CD4-positive, alpha-beta T cell treated with Interleukin-6 for 4 hours (primary cell): ENCODE data around the gene ABHD12.
"Not testable (repeated sequence)": the region's sequence is repeated elsewhere in the genome, so short reads cannot be mapped to it uniquely, and the experiment has no call there.

Experiments used
- DNase-seq: peaks from one replicate; pipeline ENCODE4 v3.0.0-alpha.2; 2020; ENCODE audit warnings: mixed read lengths

Gene ABHD12

DNA sequence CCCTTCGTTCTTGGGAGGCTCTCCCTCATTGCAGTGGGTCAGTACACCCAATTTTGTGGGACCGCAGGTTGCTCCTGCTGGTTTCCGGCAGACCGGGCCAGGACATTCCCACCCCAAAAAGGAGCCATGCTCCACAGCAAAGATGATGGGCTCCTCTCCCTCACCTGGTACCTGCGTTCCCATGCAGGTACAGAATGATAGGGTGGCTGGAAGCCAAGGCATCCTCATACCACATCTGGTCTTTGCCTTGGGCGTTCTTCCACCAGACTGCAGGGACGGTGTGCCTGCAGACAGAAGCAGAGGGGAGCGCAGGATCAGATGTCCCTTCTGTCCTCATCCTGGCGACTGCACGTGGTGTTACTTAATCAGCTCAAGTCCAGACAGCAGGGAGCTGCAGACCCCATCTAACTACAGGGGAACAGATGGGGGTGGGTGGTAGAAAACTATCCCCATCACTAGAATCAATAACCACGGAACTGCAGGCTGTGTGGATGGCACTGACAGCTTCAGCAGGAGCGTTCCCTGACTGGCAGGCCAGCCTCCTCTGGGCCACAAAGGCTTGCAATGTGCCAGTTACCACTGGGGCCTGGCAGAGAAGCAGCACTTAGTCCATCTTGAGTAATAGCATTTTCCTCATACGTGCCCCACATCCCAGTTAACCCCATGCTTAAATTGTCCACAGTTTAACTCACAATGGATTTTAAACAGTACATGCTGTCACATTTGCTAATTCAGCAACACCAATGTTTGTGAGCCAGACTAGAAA lies 70.4 kb downstream of the ABHD12 start:
- no peak for DNase-seq

DNA sequence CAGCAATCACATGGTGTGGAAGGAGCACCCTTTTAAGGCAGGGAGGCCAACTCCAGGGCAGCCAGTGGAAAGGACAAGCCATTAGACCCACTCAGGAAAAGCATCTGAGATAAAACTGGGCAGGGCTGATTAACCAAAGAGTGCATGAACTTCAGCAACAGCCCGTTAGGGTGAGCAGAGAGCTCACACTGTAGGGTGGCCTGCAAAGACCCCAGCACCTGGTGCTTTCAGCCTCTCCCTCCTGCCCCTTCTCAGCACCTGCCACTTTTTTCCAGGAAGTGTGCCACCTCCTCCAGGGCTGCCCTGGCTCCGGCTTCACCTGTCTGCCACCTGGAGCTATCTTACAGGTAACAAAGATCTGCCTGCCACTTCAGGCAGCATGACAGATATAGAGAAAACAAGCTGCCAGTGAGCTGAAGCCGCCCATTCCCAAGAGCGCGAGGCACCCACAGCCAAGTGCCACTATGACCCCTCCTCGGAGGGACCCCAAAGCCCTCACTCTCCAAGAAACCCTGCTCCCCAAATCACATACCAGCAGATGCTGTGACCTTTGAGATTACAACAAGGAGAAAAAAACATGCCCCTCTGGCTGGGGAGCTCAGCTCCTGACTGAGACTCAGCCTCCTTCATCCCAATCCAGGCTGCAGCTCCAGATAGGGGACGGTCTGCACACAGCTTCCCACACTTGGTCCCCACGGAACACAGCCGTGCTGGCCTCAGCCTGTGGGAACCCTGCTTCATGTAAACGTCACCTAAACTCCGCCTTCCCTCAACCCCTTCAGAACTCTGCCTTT lies 71.2 kb downstream of the ABHD12 start:
- DNase-seq: no peak

DNA sequence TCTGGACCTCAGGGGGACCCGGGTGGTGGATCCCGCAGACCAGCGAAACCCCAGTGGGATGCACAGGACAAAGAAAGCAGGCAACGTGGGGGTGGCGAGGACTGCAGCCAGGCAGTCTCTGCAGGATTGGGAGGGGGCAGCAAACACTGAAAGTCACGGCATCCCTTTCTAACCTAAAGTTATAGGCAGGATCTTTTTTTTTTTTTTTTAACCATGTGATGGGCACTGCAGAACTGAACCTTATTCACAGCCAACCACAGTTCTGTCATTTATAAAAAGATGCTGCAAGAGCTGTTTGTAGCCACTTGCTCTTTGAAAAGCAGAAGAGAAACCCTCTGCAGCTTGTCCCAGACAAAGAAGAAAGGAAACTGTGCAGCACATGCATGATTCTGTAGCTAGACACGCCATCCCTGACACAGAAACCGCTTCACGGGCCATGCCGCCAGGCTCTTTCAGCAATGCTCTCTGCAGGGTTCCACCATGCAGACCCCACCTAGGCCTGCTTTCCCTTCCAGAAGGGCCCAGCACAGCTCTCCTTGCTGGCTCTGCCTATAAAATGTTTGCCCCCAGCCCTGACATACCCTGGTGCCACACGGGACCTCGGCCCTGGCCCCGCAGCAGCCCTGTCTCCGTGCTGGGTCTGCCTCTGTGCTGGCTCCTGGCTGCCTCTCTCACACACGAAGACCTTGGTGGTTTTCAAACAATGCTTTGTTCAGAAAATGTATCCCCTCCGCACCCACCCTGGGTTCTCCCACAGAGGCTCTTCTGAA lies 72.0 kb downstream of the ABHD12 start:
- no peak for DNase-seq

DNA sequence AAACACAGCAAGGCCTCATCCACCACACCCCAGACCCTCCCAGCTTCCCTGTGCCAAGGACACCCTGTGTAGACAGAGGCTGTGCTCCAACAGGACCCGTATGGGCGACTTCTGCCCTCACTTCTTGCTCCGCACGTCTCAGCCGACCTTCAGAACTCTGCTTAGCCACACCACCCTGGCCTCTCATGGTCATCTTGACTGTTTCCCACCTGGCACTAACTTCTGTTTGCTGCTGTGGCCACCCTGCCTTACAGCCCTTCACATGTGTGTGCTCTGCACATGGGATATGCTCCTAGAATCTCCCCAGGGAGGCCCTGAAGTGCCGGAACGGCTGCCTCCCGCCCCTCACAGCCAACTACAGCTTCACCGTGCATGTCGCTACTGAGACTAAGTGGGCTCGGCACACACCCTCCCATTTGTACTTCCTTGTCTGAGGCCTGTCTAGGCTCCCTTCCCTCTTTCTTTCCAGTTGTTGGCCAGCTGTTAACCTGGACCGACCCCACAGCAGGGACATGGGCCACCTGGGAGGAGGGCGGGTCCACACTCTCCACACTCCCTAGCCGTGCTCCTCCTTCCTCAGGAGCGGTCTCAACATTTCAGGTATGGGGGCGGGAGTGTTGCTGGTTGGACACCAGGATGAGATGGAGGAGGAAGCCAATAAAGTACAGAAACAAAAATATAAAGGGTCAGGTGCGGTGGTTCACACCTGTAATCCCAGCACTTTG lies 73.1 kb downstream of the ABHD12 start:
- DNase-seq: no peak

DNA sequence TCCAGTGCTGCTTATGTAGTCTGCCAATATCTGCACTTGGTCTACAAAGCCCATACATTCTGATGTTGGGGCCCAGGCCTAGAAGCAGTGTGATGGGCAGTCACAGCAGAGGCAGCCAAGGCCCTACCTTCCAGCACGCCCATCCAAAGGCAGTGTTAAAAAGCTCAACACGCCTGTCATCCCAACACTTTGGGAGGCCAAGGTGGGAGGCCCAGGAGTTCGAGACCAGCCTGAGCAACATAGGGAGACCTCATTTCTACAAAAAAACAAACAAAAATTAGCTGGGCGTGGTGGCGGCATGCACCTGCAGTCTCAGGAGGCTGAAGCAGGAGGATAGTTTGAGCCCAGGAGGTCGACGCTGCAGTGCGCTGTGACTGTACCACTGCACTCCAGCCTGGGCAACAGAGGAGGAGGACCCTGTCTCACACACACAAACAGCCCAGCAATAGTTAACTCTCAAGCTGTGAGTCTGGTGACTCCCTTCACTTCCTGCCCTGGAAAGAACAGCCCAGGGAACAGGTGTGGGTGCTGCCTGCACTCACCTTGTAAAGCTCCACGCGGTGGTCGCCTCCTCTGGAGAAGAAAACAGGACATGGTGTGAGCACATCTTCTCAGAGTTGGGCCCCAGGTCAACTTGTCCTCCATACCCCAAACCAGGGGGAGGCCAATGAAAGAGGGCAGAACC lies 74.0 kb downstream of the ABHD12 start:
- no peak for DNase-seq

DNA sequence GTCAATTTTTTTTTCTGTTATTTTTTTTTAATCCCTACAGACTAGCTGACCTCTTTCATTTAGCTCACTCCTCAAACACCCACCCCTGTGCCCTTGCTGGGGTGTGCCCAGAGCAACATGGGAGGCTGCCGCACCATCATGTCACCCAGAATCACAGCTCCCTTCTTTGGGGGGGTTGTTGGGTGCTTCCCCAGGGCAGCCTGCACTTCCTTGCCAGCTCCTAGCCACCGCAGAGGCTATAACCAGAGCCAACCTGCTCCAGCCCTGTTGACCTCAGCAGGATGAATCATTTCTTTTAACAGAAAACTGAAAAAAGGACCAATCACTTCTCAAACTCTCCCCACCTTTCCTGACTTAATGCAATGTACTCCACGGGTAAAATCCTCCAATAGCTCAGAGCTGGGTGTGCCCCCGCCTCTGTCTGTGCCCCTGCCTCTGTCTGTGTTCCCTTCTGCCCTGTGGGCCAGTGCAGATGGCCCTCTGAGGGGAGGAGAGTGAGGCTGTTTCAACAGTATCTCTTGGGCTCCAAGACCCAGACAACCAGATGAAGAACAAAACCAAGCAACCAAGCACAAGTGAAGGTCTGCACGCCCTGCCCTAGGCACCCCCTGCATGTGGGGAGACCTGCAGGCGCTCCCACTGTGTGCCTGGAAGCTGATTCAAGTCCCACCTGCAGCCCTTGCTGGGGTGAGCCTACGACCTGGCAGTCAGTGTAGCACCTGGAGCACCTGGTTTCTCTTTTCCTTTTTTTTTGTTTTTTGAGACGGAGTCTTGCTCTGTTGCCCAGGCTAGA lies 75.0 kb downstream of the ABHD12 start:
- no peak for DNase-seq

DNA sequence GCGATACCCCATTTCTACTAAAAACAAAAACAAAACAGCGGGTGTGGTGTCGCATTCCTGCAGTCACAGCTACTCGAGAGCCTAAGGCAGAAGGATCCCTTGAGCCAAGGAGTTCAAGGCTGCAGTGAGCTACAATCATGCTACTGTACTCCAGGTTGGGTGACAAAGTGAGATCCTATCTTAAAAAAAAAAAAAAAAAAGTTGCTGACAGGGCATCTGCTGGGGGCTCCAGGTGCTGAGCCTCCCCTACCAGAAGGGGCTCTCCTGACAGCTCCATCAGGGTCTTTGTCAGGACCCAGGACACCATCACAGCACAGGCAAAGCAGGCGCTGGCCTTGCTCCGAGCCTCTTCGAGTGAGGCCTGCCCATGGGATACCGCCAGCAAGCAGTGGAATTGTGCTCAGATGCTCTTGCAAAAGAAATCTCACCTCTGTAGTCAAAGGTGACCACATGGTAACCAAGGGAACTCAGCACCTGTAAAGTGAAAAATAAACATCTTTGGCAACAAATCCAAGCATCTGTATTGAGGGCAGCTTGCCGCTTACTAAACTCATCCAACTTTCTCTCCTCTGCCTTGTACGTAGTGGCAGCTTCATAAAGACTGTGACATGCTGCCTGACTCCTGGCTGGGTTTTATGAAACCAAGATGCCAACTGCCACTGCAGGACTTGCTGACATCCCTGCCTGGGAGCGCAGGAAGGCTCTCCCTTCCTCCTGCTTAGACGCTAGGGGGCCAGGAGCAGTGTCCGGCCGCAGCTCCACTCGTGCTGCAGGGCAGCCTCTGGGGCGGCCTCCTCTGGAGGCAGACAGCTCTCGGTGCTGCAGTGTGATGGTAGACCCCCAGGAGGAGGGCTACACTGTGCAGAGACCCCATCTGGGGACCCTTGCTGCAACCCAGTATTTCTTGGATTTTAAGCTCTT lies 75.9 kb downstream of the ABHD12 start:
- DNase-seq: no peak

DNA sequence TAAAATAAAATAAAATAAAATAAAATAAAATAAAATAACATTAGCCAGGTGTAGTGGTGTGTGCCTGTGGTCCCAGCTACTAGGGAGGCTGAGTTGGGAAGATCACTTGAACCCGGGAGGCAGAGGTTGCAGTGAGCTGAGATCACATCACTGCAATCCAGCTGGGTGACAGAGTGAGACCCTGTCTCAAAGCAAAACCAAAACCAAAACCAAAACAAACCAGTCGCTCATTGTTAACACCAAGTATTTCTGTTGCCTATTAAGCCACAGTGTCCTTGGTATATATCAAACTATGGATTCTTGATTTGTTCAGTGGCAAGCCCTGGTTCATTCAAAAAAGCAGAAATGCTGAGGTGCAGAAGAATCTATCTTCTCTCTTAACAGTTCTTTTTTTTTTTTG lies 77.0 kb downstream of the ABHD12 start:
- no peak for DNase-seq

DNA sequence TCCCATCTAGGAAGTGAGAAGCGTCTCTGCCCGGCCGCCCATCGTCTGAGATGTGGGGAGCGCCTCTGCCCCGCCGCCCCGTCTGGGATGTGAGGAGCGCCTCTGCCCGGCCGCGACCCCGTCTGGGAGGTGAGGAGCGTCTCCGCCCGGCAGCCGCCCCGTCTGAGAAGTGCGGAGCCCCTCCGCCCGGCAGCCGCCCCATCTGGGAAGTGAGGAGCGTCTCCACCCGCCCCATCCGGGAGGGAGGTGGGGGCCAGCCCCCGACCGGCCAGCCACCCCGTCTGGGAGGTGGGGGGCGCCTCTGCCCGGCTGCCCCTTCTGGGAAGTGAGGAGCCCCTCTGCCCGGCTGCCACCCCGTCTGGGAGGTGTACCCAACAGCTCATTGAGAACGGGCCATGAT lies 77.9 kb downstream of the ABHD12 start:
- not testable (repeated sequence) for DNase-seq

DNA sequence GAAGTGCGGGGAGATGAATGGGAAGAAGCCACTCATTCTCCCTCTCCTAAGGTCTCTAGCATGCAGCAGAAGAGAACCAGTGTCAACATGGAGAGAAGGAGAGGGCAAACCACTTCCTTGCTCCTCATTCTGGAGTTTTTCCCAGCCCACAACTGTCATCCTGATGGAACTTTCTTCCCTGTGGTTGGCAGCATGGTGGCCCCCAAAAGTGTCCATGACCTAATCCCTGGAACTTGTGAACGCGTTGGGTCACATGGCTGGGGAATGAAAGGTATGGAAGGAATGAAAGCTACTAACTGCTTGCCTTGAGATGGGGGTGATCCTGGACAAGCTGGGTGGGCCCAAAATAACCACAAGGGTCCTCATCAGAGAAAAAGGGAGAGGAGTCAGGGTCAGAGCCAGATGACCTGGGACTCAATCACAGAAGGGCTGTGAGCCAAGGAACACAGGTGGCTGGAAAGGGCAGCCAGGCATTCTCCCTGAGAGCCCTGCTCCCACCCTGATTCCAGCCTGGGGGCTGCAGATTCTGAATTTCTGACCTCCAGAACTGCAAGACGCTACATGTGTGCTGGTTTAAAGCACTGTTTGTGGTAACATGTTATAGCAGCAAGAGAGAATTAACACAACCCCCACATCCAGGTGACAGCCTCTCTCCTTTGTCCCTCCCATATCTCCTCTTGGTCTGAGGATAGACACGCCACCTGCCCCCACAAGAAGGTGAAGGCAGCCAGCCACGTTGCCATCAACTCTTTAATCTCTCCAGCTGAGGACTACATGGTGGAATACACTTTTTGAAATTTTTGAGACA lies 79.5 kb downstream of the ABHD12 start:
- no peak for DNase-seq

DNA sequence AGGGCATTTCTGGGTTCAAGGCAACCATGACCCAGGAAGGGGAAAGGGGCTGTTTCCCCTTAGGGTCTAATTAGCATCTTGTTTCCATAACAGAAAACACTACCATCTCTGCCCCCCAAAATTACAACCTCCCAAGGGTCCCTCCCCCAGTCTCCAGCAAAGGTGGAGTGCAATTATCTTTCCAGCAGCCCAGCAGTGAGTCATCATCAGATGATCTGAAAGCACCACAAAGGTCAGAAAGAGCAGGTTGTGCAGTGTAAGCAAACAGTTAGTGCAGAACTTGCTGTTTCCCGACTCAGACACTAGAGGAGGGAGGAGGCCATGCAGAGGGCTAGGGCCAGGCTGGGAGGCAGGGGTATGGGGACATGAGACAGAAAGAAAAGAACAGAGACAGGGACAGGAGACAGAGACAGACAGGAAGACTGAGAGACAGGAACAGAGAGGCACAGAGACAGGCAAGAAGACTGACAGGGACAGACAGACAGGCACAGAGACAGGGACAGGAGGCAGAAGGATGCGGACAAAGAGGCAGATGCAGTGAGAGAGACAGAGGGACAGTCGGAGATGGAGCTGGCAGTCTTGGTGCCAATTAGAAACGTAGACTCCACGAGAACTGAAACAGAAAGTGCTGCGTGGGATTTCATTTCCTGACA lies 80.2 kb downstream of the ABHD12 start:
- DNase-seq: peak; percentile 60

DNA sequence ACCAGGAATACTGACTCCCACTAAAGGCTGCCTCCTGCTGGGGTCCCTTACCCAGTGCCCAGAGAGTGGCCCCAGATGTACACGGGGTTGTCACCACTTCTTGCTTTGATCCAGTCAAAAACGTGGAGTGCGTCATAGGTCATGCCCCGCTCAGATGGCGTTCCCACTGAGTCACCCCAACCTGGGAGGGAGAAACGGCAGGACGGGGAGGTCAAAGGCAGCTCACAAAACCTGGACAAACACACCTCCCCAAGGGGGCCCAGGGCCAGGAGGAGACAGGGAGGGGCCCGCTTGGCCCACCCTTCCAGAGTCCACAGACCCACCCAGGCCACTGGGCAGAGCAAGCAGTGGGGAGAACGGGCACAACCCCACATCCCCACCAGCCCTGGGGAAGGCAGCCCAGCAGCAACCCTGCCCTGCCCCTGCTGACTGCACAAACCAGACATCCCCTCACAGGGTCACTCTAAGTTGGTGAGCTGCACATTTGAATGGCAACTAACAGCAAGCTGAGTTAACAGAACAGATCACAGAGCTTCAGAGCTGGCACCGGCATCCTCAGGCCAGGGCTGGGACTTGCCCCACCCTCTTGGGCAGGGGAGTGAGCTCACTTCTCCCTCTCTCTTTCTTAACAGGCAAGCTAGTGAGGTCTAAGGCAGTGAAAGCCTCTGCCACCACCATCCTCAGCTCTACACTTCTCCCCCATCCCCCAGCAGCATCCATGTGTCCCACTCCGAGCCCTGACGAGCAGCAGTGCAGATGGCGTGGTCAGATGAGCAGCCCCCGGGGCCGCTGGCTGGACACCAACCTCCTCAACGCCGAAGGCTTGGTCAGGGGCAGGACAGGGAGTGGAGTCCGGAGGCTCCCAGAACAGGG lies 81.0 kb downstream of the ABHD12 start:
- DNase-seq: peak; percentile 13

DNA sequence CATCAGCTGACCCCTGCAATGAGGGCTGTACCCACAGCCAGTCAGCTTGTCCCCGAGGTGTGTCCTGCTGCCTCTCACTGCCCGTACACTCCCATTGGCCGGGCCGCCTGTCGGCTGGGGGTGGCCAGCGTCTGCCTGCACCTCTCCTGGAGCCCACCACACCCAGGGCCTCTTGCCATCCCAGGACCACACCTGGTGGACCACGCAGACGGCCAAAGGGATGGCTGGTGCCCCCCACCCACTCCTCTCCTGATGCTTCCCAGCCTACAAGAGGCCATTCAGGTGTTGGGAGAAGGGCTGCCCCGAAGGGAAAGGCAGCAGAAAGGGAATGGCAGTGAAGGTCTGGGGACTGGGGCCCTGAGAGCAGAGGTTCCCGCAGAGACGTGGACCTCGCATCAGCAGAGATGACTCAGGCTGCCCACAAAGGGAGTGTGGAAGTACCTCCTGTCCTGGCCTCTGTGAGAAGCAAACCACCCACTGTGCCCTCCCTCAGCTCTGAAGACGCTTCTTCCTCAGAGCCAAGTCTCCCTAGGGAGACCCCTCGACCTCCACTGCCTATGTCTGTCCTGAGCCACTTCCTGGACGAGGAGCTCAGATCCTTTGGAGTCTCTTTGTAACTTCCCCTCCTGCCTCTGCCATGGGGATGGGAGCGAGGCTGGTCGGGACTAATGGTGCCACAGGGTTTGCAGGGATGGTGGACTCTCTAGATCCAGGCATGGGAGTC lies 81.8 kb downstream of the ABHD12 start:
- no peak for DNase-seq

DNA sequence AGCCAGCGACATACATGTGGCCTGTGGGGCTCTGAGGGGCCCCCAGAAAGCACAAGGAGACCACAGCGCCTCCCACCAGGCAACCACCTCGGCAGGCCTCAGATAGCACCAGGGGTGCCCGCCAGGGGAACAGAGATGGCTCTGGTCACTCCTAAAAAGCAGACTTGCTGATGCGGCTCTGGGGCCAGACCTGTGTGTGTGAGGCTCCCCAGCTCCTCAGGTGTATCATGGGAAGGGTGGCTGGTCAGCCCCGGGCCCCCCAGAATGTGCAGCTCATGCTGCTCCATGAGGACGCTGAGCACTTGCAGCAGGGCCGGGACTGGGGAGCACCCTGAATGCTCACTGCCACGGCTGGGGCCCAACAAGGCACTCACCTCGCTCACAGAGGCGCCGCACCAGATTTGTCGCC lies 82.5 kb downstream of the ABHD12 start:
- DNase-seq: no peak

DNA sequence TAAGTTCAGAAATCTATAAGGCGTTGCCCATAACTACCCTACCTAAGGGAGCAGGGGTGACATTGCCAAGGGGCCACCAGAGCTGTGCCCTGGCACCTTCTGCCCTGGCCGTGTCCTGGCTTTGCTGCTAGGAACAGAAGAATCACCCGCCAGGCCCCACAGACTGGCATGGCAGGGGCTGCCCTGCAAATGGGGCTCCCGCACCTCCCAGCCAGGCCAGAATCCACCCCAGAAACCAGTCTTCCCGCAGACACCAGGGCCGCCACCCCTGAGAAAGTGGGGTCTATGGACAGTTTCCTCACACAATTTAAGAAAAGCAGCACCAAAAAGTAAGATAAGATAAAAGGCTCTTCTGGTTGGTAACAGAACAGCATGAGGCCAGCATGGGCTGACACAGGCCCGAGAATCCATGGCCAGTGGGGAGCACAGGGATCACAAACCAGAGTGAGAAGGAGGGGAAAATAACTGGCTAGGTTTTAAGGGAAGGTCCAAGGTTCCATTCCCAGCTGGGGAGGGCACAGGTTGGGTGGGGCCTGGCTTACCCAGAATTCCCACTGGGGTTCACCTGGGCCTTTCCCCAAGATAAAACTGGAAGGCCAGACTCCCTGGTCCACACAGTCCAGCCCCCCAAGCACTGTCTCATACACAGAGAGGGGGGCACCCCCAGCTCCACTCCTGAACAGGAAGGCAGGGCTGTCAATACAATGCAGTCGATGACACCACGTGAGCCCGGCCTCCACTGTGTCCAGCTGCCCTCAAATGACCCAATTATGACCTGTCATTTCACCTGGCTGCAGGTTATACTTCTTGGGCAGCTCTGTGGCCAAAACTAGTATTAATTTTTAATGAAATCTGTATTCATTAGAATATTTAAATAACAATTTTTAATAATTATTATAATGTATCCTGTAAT lies 83.4 kb downstream of the ABHD12 start:
- no peak for DNase-seq

DNA sequence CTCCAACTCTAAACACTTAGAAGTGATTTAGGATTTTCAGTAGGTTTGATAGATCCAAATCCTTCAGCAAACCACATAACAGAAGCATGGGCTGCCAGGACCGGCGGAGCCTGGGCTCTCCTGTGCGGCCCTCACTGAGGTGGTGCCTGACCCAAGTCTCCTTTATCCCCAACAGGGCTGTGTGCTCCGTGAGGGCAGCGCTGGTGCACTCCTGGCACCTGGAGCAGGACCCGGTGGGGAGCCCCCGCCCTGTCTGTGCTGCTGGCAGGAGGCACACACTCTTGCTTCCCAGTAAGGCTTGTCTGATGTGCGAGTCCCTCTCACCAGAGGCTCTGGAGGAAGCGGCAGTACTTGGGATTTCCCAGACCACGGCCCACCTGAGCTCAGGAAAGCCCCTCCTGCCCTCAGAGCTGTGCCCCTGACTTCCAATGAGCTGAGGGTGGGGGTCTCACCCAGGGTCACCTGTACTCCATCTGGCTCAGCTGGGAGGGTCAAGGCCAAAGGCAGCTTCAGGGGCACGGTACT lies 86.5 kb downstream of the ABHD12 start:
- DNase-seq: no peak
